CD4-positive, alpha-beta T cell treated with Interferon alpha-2 for 1 hour (primary cell): ENCODE data around the gene CD3G.
"Not testable (repeated sequence)": the region's sequence is repeated elsewhere in the genome, so short reads cannot be mapped to it uniquely, and the experiment has no call there.

Experiments used
- DNase-seq, 2 donors: peaks; one replicate each; pipeline ENCODE4 v3.0.0-alpha.2; 2020 to 2022

Gene CD3G

DNA sequence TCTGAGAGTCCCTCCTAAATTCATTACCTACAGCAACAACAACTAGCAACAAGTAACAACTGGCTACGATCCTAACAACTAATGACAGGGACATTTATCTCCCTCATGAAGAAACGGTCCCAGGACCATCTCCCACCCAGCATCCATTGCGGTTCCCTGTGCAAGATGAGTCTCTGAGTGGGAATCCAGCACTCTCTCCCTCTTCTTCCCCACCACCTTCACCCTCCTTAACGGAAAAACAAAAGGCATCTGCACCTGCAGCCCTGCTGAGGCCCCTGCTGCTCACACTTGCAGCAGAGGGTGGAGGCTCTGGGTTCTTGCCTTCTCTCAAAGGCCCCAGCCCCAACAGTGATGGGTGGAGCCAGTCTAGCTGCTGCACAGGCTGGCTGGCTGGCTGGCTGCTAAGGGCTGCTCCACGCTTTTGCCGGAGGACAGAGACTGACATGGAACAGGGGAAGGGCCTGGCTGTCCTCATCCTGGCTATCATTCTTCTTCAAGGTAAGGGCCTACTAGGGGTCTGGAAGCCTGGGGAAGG, at the start of gene CD3G:
TSS of gene CD3G (plus strand) at position 364 of the 535 bp plus-strand sequence. CDS start at position 444, 80 bp downstream.
- peak; percentile 56 to 76 for DNase-seq

DNA sequence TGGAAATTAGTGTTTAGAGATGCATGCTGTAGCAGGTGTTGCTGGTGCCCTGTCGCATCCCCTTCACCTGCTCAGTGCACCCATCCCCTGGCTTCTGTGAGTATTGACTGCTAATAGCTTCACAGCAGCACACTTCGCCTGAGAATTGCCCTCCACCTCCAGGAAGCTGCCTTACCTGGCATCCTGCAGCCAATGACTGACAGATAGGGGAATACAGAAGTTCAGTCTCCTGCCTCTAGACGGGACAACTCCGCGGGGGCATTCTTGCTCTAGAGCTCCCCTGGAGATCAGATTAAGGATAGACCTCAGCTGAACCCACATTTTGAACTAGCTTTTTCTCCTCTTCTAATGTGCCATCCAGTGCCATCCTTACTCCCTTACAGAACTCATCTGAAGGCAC, 48.9 kb upstream of the CD3G start:
- DNase-seq = no peak

DNA sequence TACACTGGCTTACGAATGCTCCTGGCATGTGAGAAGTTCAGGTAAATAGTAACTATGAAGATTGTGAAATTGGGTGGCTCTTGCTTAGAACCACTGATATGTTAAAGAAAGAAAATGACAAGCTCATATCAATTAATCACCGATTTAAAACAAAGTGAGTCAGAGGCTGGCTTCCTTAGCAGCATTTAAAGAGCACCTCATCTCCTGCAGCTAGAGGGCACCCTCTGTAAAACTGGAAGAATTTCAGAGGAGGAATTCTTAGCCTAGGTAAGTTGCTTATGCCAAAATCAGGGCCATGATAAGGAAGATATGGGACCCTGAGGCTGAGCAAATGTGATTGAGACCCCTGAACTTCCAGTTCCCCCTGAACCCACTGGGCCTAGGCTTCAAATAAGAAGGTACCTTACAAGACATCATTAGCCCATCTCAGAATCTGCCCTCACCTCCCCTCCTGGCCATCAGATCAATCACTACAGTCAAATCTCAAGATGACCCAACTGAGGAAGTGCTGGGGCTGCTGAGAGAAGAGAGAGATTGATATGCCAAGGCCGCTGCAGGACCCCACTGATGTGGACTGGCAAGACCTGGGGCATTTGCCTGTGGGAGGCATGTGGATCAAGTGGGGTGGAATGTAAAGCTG, 48.2 kb upstream of the CD3G start:
- peak; percentile 43 to 73 for DNase-seq

DNA sequence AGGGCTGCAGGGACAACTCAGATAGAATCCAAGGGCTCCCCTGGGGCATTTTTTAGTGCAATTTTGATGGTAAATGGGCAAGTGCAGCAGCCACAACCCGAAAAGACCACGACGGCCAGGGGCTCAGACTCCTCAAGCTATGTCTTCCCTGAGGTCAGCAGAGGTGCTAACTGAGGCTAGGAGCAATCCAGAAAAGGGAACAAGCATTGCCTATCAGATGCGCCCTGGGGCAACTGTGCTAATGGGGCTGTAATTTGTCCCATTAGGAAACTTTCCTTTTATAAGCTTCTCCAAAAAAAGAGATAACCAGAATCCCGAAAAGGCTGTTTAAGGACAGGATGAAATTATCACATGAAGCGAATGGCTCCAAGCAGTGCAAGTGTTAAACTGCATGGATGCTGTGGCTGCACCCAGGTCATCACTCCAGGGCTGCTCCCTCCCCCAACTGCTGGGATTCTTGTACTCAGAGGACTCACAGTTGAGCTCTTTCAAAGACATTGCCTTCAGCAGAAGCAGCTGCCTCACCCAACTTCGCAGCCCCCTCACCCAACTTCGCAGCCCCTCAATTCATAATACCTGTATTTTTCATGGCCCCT, 42.4 kb upstream of the CD3G start:
- no peak for DNase-seq

DNA sequence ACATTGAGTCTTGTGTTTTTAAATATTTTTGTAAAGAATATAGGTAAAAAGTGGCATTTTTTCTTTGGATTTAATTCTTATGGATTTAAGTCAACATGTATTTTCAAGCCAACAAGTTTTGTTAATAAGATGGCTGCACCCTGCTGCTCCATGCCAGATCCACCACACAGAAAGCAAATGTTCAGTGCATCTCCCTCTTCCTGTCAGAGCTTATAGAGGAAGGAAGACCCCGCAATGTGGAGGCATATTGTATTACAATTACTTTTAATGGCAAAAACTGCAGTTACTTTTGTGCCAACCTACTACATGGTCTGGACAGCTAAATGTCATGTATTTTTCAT, 39.9 kb upstream of the CD3G start:
- no peak for DNase-seq

DNA sequence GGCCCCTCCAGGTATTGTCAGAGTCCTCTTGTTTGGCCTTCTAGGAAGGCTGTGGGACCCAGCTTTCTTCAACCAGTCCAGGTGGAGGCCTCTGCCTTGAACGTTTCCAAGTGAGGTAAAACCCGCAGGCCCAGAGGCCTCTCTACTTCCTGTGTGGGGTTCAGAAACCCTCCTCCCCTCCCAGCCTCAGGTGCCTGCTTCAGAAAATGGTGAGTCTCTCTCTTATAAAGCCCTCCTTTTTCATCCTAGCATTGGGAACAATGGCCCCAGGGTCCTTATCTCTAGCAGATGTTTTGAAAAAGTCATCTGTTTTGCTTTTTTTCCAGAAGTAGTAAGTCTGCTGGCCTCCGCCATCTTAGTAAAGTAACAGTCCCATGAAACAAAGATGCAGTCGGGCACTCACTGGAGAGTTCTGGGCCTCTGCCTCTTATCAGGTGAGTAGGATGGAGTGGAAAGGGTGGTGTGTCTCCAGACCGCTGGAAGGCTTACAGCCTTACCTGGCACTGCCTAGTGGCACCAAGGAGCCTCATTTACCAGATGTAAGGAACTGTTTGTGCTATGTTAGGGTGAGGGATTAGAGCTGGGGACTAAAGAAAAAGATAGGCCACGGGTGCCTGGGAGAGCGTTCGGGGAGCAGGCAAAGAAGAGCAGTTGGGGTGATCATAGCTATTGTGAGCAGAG, 39.4 kb upstream of the CD3G start, which contains the start of gene CD3E:
TSS of gene CD3E (plus strand) at position 163 of the 681 bp plus-strand sequence. CDS start at position 386, 223 bp downstream.
- peak; percentile 53 to 77 for DNase-seq

DNA sequence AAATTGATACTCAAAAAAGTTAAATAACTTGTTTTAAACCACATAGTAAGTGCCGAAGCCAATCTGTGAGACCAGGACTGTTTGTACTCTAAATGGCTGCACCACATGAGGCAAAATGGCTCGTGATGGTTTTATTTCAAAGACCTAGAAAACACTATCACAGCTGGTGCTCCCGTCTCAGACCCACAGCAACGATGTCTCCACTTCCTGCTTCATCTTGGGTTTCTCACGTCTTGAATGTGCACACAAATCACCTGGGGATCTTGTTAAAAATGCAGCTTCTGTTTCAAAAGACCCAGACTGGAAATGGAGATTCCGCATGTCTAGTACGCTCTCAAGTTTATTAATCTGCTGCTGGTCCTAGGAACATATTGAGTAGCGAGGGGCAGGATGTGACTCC, 38.4 kb upstream of the CD3G start:
- DNase-seq = peak; percentile 42 to 74

DNA sequence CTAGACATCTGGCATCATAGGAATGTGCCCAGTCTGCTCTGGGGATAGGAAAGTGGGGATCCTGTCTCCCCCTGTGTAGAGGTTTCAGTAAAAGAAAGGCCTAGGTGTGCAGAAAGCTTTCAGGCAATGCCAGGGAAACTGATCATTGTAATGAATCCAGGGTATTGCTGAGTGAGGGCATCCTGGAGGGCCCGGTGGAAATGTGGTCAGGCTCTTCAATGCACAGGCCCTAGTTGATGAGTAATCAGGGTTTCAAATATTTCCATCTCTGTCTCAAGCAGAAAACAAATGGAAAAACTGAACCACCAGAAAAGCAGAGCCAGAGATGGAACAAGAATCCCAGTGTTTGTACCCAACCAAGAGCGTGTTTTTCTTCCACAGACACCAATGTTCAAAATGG, 37.6 kb upstream of the CD3G start:
- DNase-seq = no peak

DNA sequence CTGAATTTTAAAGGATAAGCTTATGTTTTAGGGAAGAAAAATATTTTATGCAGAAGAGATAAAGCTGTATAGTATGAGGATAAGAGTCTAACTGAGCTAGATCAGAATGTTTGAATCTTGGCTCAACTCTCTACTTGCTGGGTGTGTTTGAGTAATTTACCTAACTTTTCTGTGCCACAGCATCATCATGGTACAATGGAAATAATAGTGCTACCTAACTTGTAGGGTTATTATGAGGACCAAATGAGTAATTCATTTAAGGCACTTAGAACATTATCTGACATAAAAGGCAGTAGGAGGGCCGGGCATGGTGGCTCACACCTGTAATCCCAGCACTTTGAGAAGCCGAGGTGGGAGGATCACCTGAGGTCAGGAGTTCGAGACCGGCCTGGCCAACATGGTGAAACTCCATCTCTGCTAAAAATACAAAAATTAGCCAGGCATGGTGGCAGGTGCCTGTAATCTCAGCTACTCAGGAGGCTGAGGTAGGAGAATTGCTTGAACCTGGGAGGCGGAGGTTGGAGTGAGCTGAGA, 35.1 kb upstream of the CD3G start:
- DNase-seq = not testable (repeated sequence)

DNA sequence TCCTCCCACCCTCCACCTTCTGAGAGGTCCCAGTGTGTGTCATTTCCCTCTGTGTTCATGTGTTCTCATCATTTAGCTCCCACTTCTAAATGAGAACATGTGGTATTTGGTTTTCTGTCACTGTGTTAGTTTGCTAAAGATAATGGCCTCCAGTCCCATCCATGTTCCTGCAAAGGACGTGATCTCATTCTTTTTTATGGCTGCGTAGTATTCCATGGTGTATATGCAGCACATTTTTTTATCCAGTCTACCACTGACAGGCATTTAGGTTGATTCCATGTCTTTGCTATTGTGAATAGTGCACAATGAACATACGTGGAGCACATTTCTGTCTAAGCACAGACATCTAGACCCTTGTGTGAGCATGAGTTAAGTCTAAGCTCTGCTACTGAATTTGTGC, 33.9 kb upstream of the CD3G start:
- no peak for DNase-seq

DNA sequence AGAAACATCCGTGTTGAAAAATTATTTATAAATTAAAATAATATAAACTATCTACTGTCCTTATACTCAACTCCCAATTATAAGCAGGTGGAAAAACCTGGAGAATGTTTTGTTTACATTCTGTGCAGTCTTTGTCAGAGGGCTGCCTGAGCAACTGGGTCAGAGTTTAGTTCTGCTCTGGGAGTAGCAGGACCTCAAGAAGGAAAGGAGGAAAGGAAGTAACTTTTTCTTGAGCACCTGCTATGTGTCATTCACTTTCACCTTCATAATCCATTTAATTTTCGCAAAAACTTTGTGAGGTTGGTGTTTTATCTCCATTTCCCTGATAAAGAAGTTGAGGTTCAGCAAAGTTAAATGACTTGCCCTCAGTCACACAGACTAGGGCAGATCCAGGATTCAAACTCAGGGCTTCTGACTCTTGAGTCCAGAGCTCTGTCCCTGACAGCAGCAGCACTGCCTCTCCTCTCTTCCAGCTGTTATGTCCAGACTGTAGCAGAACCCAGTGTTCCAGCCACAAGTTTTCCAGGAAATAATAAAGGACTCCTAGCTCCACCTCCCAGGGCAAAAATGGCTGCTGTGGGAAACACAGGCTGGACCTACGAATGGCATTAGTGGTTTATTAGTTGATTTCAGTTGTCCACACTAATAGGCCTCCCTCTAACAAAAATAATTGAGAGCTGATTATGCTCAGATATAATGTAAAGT, 33.2 kb upstream of the CD3G start:
- DNase-seq = no peak

DNA sequence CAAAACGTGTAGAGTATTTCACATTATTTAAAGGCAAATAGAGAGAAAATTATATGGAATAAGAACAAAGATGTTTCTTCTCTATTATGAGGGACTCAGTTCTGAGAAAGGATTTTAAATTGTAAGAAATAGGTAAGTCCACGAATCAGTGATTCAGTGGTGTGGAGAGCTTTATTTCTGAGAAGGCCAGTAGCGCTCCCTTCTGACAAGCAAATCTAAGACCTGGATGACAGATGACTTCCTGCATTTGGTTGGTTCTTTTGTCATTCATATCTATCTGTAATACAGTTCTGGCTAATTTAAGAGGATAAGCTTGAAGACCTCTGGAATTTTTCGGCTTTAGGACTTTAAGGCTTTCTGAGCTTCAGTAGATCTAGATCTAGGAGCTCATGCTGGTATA, 32.6 kb upstream of the CD3G start:
- peak in 1 of 2 donors; percentile 49 for DNase-seq

DNA sequence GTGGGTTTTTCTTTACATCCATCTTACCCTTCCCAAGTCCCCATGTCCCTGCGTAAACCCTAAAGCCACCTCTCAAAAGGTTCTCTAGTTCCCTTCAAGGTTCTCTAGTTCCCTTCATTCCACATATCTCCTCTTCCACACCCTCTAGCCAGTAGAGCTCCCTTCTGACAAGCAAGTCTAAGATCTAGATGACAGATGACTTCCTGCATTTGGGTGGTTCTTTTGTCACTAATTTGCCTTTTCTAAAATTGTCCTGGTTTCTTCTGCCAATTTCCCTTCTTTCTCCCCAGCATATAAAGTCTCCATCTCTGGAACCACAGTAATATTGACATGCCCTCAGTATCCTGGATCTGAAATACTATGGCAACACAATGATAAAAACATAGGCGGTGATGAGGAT, 31.8 kb upstream of the CD3G start:
- no peak for DNase-seq

DNA sequence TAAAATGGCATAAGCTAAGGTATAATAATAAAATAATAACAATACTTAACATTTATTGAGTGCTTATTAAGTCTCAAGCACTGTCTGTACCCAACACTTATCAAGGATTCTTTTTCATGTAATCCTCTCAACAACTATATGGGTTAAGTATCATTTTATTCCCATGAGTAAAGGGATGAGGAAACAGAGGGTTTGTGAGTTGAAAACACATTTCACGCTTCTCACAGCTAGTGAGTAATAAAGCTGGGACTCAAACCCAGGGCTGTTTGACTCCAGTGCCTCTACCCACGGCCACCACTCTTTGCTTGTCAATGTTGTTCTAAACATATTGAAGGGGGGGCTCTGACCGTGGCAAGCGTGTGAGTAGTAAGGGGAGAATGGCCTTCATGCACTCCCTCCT, 30.9 kb upstream of the CD3G start:
- DNase-seq = no peak

DNA sequence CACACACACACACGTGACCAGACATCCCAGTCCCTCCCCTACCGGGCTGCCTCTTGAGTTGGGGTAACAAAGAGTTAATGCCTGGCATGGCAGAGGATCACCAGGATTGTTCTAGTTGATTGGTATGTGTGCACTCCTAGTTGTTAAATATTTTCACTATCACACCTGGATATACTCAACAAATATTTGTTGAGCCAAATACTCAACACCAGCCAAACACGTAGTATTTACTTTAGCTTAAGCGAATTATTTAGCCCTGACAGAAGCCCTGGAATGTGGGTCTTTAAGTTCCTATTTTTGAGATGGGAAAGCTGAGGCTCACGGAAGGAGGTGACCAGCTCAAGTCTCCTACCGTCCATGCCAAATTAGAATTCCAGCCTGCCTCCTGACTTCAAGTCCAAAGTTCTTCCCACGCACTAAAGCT, 29.1 kb upstream of the CD3G start:
- no peak for DNase-seq

DNA sequence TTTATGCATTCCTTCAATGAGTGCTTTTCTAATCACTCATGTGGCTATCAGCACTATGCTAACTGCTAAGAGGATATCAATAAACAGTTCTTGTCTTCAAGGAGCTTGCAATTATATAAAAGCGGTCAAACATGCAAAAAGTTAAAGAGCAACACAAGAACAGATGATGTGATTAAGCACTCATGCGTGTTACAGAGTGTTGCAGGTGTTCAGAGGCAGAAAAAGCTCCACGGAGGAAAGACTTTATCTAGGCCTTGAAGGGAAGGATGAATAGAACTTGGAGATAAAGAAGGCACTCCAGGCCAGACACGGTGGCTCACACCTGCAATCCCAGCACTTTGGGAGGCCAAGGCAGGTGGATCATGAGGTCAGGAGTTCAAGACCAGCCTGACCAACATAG, 26.0 kb upstream of the CD3G start:
- no peak for DNase-seq

DNA sequence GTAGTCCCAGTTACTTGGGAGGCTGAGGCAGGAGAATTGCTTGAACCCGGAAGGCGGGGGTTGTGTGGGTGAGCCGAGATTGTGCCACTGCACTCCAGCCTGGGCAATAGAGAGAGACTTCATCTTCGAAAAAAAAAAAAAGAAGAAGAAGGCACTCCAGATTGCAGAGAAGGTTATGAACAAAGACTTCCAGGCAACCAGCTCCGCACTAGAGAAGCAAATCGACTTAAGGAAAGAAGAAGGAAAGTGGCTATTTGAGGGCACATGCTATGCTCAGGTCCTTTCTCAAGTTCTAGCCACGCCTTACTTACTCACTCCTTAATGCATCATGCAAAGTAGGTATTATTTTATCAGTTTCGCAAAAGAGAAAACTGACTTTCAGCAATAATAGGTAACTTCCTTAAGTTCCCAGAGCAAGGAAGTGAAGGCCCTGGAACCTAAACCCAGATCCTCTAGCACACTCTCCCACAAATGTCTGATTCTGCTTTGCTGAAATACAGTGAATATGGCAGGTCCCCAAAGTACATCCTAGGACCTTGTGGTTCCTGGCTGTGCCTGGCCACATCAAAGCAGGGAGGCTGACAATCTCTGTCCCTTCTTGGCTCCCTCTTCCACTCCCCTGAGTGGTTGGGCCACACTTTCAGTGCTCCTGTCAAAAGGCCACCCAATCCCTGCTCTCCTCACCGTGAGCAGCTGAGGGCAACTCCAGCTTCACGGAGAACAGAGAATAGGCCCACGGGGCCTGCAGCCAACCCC, 25.4 kb upstream of the CD3G start:
- no peak for DNase-seq

DNA sequence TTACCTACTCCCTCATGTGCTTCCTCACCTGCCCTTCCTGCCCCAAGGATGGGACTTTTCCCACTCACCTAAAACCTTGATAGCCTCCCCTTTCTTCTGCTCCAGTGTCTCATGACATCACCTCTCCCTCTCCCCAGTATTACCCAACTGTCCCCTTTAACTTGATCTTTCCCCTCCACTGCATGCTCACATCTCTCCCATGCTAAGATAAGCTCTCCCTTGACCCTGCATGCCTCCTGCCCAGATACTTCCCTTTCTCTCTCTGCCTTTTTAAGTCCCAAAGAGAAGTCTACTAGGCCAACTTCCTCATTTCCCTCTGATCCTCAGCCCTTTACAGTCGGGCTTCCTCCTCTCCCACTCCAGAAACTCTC, 24.8 kb upstream of the CD3G start:
- no peak for DNase-seq

DNA sequence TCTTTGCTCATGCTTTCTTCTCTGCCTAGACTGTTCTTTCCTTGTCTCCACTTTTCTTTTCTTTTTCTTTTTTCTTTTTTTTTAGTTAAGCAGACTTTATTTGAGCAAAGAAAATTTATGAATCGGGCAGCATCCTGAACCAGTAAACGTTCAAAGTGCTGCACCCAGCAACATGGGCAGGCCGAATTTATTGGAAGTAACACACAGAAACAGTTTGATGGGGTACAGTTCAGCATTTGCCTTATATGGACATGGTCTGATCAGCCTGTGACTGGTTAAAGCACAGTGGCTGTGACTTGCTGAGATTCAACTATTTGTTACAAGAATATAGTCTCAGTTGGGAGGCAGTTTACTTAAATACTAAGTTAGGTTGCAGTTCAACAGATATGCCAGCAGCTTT, 23.6 kb upstream of the CD3G start:
- DNase-seq = no peak

DNA sequence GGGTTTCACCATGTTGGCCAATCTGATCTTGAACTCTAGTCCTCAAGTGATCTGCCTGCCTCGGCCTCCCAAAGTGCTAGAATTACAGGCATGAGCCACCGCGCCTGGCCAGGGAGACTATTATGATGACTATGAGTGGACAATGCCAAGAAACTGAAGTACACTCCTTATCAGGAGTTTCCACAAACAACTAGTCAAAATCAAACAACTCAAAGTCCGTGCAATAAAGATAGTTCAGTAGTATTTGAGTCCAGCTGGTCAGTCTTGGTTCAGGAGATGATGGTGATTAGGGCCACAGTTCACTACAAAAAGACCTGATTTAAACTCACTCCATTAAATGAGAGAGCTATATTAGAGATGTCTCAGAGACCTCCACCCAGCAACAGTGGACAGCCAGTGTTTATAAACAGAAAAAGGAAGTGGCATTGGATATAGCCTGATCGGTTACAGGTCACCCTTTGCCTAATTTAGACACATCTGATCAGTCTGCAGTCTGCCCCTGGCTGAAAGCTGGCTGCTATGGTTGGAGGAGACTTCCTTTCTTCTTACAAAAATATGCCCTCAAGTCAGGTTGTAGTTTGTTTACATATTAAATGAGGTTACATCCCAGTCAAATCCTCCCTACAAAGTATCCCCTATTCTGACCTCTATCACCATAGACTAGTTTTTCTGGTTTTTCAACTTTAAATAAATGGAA, 22.6 kb upstream of the CD3G start:
- DNase-seq = no peak

DNA sequence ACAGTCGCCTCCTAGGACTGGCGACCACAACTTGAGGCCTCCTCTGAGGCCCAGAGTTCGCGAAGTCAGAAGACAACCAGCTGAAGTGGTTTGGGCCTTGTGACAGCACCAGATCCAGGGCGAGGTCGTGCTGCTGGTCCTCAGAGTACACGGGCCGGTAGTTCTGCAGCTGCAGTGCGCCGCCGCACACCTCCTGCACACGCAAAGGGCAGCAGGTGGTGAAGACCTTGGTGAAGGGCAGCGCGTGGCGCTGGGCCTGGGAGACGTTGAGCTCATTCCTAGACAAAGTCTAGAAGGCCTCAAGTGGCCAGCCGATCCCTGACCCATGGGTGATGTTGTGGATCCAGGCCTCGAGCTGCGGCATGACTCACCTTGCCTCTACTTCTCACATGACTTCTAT, 21.4 kb upstream of the CD3G start:
- DNase-seq = no peak

DNA sequence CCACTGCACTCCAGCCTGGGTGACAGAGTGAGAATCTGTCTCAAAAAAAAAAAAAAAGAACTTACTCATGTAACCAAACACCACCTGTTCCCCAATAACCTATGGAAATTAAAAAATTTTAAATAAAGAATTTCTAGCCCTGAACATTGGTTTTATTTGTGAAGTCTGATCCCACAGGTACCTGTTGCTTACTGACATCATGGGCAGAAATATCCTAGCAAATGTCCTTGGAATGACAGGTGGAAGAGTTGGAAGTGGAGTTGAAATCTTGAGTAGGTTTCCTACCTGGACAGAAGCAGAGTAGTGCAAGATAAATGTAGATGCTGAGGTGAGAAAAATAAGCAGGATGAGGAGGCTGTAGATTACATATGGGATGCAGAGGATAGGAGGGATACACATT, 18.9 kb upstream of the CD3G start:
- DNase-seq = no peak
